ENCODE measurements around the gene ABCB9.

GRCh38 chr12:122968104-122968503 lies 1.8 kb upstream of the ABCB9 start:
- TF ChIP-seq EZH2phosphoT487 (IDR thresholded peaks at IDR 0.05; ENCODE audit: borderline replicate concordance, low read length) (no peak), CTCF (IDR thresholded peaks at IDR 0.05; ENCODE audit: low read depth, low read length, poor library complexity, severe bottlenecking) (no peak)

Measured in DOHH2 (cell line).